Colon (tissue), 2 donors: ENCODE results near the gene UBAP1L.
"Not testable (repeated sequence)": the region's sequence is repeated elsewhere in the genome, so short reads cannot be mapped to it uniquely, and the experiment has no call there.

Source experiments
- FAIRE-seq: peaks from 2 replicates; lab custom pipeline; 2012; peaks lifted over from hg19 to GRCh38; lab: Jason Lieb, UNC
- donor health status: control.
- donor health status: control.

Gene UBAP1L

DNA sequence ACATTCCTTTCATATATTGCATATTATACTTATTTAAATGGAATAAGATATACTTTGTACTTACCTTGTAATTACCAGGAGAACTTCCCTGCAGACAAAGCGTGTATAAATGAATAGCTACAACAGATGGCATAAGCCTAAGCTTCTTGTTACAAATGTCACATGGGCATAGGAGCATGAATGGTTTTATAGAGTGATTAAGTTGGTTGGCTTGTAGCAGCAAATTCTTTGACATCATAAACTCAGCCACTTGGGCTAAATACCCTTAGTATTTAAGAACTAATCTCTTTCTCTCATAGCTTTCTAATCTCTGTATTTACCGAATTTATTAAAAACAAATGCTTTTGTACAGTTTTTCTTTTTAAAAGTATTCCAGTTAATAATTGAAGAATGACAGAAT is at the start of gene UBAP1L:
UBAP1L (minus strand) TSS at position 115 of the 400 bp plus-strand sequence. CDS start 8,985 bp downstream, outside the sequence.
- FAIRE-seq: no peak

DNA sequence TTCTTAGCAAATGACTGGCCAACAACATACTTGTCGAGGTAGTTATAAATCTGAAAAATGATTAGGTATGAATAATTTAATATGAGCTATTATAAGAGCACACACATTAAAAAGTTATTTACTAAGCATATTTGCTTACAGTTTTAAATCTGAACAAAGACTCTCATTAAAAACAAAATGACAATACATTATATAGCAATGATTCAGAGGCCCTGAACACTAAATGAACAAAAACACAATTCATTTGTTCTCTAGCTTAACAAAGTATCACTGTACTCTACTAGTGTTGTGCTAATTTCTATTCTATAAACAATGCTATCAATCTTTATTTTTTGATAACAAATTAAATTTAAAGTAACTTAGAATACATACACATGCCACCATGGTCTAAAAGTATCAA is 49.1 kb upstream of the UBAP1L start:
- FAIRE-seq: no peak

DNA sequence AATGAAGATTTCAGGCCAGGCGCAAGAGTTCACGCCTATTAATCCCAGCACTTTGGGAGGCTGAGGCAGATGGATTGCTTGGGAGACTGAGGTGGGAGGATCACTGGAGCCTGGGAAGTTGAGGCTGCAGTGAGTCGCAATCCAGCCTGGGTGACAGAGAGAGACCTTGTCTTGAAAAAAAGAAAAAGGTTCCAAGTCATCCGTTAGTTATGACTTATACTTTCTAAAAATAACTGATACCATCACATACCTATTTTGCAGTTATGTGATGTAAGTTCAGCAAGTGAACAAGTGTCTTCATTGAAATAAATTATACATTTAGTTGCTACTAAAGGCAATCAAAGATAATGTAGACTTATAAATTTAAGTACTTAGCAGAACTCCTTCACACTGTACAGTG is 48.0 kb upstream of the UBAP1L start:
- FAIRE-seq: no peak

DNA sequence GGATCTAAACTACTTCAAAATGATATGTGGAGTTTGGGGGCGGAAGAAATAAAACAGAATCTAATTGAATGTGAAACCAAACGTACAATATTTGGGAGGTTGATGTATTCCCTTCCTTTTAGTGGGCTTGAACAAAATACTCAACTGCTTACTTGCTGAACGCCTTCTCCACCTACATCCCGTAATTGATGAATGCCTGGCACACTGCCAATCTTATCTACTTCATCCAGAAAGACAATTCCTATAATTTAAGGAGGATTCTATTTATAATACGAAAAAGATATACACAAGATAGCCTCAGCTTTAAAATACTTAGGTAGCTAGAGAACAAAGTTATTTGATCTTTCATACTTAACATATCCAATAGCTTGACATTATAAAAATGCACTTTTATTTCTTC is 41.7 kb upstream of the UBAP1L start:
- no peak for FAIRE-seq

DNA sequence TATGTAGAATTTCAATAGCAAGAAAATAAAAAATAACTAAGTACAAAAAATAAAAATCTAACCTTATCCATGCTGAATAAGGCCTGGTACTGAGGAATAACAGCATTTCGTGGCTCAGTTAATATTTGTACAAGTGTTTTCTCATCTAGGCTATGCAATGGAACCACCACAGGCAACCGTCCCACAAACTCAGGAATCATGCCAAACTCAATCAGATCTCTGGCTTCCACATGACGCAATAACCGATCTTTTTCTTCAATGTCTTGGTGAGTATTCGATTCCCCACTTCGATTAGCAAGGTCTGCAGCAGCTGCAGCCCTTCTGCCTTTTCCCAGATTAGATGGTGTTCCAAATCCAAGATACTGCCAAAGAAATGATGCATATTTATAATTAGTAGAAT is 39.7 kb upstream of the UBAP1L start:
- no peak for FAIRE-seq

DNA sequence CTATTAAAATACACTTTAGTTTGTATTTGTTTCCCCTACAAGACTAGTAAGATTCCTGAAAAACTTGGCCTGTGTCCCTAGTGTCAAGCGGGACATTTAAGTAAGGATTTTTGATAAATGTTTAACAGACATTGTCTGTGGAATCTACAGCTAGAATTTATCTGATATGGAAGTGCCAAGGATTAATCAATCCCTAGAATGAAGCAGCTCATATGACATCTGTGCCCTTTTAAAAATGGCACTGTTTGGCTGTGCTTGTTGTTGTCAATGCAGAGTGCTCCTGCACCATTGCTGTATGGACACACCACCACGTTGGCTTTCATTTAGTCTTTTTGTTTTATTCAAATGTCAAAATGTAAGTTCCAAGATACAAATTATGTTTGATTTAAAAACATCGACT is 32.9 kb upstream of the UBAP1L start:
- no peak for FAIRE-seq

DNA sequence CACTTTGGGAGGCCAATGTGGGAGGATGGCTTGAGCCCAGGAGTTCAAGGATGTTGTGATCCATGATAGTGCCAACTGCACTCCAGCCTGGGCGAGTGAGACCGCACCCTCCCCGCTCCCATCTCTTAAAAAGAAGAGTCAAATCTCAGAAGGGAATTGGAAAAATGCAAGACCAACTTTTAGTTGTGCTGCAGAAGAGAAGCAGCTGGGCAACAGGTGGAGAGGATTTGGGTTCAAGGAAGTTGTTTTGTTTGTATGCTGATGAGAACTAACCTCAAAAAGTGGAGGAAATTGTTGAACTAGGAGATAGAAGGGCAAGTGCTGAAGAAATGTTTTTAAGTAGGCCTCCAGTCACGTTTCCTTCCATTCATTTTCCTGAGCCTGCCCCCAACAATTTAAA is 31.4 kb upstream of the UBAP1L start:
- FAIRE-seq: no peak

DNA sequence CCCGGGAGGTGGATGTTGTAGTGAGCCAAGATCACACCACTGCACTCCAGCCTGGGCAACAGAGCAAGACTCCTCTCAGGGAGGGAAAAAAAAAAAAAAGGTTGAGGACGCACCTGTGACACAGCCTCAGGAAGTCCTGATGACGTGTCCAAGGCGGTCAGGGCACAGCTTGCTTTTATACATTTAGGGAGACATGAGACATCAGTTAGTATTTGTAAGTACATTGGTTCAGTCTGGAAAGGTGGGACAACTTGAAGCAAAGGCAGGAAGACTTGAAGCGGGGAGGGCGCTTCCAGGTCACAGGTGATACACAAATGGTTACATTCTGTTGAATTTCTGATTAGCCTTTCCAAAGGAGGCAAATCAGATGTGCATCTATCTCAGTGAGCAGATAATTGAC is 23.6 kb upstream of the UBAP1L start:
- not testable (repeated sequence) for FAIRE-seq

DNA sequence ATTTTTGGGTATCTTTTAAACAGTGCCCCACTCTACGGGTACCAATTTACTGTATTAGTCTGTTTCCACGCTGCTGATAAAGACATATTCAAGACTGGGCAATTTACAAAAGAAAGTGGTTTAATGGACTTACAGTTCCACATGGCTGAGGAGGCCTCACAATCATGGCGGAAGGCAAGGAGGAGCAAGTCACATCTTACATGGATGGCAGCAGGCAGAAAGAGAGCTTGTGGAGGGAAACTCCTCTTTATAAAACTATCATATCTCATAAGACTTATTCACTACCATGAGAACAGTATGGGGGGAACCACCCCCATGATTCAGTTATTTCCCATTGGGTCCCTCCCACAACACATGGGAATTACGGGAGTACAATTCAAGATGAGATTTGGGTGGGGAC is 22.9 kb upstream of the UBAP1L start:
- not testable (repeated sequence) for FAIRE-seq

DNA sequence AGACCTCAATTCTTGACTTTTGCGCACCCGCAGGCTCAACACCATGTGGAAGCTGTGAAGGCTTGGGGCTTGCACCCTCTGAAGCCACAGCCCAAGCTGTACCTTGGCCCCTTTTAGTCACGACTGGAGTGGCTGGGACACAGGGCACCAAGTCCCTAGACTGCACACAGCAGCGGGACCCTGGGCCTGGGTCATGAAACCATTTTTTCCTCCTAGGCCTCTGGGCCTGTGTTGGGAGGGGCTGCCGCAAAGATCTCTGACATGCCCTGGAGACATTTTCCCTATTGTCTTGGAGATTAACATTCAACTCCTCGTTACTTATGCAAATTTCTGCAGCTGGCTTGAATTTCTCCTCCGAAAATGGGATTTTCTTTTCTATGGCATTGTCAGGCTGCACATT is 22.1 kb upstream of the UBAP1L start:
- not testable (repeated sequence) for FAIRE-seq

DNA sequence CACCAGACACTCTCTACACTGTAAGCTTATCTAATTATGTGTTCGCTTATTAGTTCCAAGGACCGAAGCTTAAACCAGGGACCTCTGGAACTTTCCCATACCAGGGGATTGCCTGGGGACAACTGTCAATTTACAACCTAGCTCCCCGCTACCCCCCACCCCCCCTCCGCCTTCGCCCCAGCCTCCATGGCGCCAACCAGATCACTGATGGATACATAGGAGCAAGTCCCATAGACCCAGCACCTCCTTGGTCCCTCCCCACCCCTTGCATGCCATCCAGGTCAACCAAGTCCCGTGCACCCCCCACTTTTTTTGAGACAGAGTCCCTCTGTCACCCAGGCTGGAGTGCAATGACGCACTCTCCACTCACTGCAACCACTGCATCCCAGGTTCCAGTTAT is 19.5 kb upstream of the UBAP1L start:
- no peak for FAIRE-seq

DNA sequence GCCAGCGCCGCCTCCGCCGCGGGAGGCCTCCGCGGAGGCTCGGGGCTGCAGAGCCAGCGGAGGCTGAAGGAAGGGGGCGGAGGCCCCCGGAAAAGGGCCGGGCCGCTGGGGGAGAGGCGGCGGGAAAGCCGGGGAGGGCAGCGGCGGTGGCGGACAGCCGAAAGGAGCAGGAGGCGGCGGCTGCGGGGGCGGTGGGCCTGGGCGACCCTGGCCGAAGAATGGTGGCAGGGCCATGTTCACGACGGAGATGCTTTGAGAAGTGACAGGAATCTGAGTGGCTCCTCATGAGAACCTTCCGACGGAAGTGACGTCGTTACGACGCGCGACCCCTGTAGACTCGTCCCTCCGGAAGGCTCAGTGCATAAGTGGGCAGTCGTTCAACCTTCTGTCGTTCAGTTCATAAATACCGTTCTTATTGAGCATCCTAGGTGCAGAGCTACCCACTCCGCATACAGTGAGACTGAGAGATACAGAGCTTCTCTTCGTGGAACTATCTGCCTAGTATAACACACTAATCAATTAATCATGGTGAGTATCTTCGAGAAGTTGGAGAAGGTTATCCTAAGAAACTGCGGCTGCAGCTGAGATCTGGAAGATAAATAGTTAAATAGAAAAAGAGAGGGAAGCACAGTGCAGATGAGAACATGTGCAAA is 18.7 kb upstream of the UBAP1L start, which contains the start of gene PDCD7:
PDCD7 (minus strand) TSS at position 261 of the 653 bp plus-strand sequence; CDS start at position 234, 27 bp downstream.
- FAIRE-seq: no peak

DNA sequence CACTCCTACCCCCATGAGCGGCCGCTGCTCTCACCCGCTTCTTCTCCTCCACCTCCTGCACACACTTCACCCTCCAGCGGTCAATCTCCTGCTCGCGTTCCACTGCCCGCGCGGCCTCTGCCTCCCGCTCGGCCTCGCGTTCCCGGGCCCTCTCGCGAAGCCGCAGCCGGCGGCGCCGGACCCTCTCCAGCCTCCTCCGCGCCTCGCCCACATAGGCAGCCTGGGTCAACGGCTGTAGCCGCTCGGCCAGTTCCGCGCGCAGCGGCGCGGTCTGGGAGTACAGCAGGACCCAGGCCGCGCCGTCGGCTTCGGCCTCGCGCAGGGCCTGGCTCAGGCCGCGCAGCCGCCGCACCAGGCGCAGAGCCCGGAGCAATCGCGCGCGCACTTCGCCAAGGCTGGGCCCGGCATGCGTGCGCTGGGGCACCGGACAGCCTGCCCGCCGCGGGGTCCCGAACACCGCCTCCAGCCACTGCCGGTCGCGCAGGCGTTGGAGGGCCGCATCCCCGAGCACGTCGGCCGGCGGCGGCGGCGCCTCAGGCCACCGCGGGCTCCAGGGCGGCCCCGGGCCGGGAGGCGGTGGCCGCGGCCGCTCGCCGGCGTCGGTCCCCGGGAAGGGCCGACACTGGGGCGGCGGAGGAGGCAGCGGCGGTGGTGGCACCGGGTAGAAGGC is 18.0 kb upstream of the UBAP1L start:
- no peak for FAIRE-seq

DNA sequence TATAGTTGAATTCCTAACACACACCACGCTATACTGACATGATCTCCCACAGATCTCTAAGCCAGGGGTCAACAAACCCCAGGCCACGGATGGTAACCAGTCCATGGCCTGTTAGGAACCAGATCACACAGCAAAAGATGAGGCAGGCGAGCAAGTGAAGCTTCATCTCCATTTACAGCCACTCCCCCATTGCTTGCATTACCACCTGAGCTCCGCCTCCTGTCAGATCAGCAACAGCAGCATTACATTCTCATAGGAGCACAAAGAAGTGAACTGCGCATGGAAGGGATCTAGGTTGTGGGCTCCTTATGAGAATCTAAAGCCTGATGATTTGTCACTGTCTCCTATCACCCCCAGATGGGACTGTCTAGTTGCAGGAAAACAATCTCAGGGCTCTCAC is 15.9 kb upstream of the UBAP1L start:
- no peak for FAIRE-seq

DNA sequence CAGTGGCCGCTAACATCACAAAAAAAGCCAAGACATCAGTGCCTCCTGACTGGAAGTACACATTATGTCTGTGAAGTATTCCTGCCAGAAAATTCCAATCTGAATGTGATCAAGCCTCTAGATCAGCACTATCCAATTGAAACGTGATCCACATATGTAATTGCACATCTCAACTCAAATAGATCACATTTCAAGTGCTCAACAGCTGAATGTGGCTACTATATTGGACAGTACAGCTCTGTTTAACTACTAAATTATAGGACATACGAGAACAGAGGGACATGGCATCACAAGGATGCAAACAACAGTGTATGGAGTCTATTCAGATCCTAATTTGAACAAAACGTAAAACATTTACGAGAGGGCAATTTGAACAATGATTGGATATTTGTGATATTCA is 542 bp upstream of the UBAP1L start:
- no peak for FAIRE-seq

DNA sequence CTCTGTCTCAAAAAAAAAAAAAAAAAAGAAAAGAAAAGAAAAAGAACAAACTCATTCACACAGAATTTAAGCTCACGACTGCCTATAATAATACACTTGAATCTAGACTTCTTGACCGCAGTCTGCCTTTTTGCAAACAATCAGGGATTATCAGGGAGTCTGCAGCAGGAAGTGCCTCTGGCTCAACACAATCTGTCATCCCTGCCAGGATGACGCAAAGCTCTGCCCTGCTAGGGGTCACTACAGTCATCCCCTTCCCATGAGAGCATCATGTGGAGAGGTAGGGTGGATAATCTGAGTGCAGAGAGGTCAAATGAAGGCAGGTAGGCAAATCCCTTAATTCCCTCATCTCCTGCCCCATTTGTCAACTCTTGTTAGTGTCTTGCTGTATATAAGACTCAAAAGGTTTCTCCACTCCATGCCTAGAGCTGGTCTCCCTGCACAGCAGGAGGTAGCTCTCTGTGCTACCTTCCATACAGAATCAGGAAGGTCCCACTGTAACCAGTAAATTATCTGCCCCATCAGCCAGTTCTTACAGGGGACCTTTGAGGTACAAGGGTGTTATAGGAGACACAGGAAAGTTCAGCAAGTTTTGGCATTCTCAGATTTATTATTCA is 4.2 kb downstream of the UBAP1L start:
- FAIRE-seq: no peak

DNA sequence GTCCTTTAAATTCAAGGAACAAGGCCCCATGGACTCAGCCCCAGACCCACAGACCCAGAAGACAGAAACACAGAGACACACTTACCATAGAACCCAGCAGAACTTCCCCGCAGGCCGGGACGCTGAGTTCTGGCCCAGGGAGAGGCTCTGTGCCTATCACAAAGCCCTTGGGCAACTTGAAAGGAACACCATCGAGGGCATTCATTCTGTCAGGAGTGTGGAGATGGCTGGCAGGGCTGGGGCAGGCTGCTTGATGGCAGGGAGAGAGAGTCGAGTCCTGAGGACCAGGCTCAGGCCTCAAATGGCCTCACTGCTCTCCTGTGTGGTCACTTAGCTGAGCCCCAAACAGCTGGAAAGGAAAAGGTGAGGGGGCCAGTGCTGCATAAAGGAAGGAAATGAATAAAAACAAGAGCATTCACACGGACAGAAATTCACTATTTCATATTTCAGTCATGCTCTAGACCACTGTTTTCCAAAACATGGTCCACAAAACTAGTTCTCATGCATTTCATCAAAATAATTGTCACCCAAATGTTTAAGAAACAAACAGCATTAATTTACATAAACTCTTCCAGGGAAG is 8.9 kb downstream of the UBAP1L start:
- FAIRE-seq: no peak

DNA sequence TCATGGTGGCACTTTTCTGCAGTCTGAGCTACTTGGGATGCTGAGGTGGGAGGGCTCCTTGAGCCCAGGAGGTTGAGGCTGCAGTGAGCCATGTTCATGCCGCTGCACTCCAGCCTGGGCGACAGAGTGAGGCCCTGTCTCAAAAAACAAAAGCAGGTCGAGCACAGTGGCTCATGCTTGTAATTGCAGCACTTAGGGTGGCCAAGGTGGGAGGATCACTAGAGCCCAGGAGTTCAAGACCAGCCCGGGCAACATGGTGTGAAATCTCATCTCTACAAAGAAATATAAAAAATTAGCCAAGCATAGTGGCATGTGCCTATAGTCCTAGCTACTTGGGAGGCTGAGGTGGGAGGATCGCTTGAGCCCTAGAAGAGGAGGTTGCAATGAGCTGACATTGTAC is 10.0 kb downstream of the UBAP1L start:
- no peak for FAIRE-seq

DNA sequence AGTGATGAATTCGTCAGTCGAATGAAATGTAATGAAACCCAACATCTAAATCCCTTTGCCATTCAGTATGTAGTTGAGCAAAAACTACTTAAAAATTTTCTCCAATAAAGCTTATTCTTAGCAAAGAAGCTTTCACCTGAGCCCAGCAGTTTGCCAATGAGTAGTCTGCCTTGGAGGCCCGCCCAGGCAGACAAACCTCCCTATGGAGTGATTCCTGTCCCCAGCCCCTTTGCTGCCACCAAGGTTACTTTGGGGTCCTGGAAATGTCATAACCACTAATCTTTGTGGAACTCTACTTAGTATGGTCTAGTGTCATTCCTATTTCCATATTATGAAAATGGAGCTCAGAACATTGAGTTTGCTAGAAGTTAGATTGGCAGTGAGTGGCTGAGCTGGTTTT is 12.1 kb downstream of the UBAP1L start:
- no peak for FAIRE-seq

DNA sequence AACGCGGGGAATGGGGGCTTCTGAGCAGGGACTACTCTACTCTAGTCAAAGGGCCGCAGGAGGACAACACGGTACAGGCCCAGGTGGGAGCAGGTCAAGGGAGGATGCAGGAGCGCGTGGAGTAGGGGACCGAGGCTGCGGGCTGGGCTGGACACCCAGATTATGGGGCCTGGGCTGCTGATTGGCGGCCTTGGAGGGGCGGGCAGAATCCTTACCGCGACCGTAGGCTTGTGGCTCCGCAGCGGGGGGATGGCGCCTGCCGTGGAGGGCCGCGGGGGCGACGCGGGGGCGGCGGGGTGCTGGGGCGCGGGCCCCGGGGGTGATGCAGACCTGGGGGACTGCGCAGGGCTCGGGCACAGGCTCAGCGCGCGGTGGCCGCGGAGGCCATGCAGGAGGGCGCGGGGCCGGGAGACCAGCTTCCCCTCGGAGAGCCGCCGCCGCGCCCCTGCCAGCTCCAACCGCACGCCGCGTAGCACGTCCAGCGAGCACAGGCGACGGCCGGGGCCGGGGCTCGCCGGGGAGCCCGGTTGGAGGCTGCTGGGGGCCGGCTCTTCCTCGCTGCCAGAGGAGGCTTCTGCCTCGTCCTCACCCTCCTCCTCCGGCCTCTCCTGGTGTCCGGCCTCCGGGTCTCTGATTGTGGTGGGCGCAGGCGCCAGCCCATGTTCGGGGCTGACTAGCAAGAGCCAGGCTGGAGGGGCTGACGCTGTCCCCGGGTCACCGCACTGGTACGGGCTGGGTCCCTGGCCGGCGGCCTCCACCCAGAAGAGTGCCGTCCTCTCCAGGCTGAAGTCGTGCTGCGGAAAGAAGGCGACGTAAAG is 12.9 kb downstream of the UBAP1L start:
- FAIRE-seq: no peak

DNA sequence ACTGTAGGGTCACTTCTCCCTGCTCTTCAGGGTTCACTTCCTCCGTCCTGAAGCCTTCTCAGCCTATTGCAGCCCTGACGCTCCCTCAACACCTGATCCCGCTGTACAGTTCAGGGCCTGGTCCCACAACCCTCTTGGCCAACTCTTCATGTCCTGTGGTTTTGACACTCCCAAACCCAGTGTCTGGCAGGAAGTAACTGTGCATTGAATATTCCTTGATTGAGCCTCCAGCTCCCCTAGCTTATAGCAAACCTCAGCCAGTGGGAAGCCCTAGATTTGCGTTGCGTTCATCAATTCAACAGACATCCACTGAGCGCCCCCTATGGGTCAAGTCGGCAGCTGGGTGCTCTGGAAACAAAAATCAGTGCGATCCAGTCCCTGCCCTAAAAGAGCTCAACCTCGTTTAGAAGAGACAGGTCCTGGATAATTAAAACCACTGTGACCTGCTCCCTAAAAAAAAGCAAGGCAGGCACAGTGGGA is 13.5 kb downstream of the UBAP1L start:
- no peak for FAIRE-seq

DNA sequence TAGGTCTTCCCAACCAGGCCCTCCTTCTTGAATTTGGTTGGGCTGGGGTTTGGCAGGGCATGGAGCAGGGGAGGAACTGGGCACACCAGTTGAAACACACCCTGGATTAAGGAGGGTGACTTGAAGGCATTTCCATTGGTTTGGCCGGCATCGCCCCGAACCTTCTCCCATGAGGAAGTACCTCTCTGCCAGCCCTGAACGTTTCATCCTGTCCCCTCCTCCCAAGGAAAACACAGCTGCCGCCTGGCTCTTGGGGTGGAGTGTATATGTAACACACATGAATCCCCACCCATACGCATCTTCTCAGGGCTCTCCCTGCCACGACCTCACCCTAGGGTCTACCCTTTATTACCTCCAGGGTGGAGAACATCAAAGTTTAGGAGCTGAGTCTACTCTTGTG is 14.6 kb downstream of the UBAP1L start:
- FAIRE-seq: no peak
